ENCODE data around the gene GSTA4.

DNA sequence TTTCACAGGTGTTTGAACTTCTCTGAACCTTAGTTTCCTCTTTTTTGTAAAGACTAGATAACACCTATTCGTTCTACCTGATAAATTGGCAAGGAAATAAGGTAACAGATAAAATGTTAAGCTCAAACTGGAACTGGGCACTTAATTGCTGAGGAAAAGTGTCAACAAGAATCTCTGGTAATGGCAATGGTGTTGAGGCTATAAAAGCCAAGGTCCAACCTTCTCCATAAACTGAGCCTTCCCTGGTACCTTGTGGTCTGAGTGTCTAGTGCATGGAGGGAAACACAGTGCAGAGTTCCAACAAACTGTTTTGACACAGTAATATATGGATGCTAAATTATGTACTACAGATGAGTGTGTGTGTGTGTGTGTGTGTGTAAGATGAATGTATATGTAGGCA, 33.4 kb upstream of the GSTA4 start:
- TF ChIP-seq AHR (CRISPR knock-in tag; IDR thresholded peaks at IDR 0.05) (no peak), ZFP62 (CRISPR knock-in tag; IDR thresholded peaks at IDR 0.05) (no peak)
